Bronchial epithelial cell (primary cell): Measurements from ENCODE around the gene PRSS35. TPM values are rescaled to one million over a fixed set of nuclear protein-coding genes. Genes with fewer than 3 reads are reported as not detected.
"Not testable (repeated sequence)": the region's sequence is repeated elsewhere in the genome, so short reads cannot be mapped to it uniquely, and the experiment has no call there.

Experiments used
- DNase-seq: peaks from one replicate; pipeline ENCODE4 v3.0.0-alpha.2; 2010; ENCODE audit warnings: low read depth
- FAIRE-seq: peaks from 2 replicates; lab custom pipeline; 2011; peaks lifted over from hg19 to GRCh38; lab: Jason Lieb, UNC
- H3K27me3 ChIP-seq: 2 replicates; pipeline ENCODE4 v1.5.1; 2011; ENCODE audit warnings: low read length; ENCODE audit not compliant: control insufficient read depth, insufficient read depth
- H3K36me3 ChIP-seq: 2 replicates; pipeline ENCODE4 v1.5.1; 2011; ENCODE audit warnings: low read length; ENCODE audit not compliant: control insufficient read depth, insufficient read depth
- H3K4me3 ChIP-seq: 2 replicates; pipeline ENCODE4 v1.5.1; 2011; ENCODE audit warnings: mild to moderate bottlenecking, low read depth, low read length, control low read depth
- CTCF ChIP-seq: IDR thresholded peaks from 2 replicates; pipeline ENCODE4 v1.5.1; 2011; ENCODE audit warnings: mild to moderate bottlenecking, moderate library complexity, low read length, control low read depth, inconsistent platforms; ENCODE audit not compliant: insufficient read depth, severe bottlenecking
- total RNA-seq: library from RNA; depleted of rRNA; stranded (reverse); fragments of >200 nt; gene quantifications from 2 replicates; pipeline ENCODE4 v1.2.1, GENCODE V29; 2014

PRSS35 gene
- total RNA-seq, 1 donor from 2014 or later, result not detected

DNA sequence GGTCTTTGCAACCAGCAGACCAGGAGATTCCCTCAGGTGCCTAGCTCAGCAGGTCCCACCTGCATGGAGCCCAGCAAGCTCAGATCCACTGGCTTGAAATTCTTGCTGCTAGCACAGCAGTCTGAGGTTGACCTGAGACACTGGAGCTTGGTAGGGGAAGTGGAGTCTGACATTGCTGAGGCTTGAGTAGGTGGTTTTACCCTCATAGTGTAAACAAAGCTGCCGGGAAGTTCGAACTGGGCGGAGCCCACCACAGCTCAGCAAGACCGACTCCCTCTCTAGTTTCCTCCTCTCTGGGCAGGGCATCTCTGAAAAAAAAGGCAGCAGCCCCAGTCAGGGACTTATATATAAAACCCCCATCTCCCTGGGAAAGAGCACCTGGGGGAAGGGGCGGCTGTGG lies 34.3 kb downstream of the PRSS35 start:
- TF ChIP-seq CTCF, result no peak

GRCh38 chr6:83550482-83550881 lies 38.1 kb downstream of the PRSS35 start:
- H3K36me3 ChIP-seq, DNase-seq, H3K27me3 ChIP-seq, H3K4me3 ChIP-seq, FAIRE-seq: not testable (repeated sequence)

More for the DNA sequence above, 34.3 kb downstream of the PRSS35 start:
- no peak overlapping the region for H3K4me3 ChIP-seq
- no peak for FAIRE-seq
- no peaks in the 10 kb centered on the region for H3K27me3 ChIP-seq
- H3K36me3 ChIP-seq, result no peaks in the 10 kb centered on the region
- DNase-seq, result peak; percentile 48

GRCh38 chr6:83551748-83552147 lies 39.4 kb downstream of the PRSS35 start:
- DNase-seq, FAIRE-seq, H3K27me3 ChIP-seq, H3K4me3 ChIP-seq, H3K36me3 ChIP-seq: not testable (repeated sequence)

DNA sequence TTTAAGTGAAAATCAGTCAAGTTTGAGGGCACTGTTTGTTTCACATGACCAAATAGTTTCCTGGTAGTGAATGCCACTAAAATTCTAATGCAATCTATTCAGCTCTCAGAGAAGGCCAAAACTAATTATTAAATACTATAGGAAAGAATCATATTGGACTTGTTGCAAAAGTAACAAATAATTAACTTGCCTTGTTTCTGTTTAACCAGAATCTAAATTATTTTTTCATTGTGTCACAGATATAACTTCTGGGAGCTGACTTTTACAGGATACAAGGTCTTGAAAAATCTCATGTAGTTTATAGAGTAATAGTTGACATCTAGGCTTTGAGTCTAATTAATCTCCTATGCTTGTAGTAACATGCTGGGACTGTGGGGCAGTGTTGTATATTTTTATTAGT lies 44.5 kb downstream of the PRSS35 start:
- no peak overlapping the region for H3K4me3 ChIP-seq
- DNase-seq (no peak), FAIRE-seq (no peak)
- H3K36me3 ChIP-seq, result no peaks in the 10 kb centered on the region
- H3K27me3 ChIP-seq, result peaks cover 2% of the 10 kb centered on the region
- TF ChIP-seq CTCF, result no peak

DNA sequence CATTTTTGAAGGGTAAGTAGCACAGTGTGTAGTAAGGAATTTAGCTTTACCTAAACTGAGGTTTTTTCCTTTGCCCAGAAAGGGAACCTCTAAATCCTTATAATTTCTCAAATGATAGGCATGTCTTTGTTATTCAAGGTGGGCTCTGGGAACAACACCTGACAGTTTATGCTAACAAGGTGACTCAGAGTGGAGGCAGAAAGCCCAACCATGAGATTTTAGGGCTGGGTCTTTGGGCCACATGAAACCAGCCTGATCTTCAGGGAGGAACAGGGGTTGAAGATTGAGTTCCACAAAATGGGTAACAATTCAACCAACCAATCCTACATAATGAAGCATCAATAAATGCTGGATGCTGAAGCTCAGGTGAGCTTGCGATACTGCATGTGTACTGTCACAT lies 46.6 kb downstream of the PRSS35 start:
- DNase-seq (no peak), FAIRE-seq (no peak)
- Histone ChIP-seq H3K36me3 (no peaks in the 10 kb centered on the region), H3K4me3 (no peak overlapping the region), H3K27me3 (peaks cover 2% of the 10 kb centered on the region)
- TF ChIP-seq CTCF, result no peak

- H3K27me3 ChIP-seq, H3K36me3 ChIP-seq, FAIRE-seq, DNase-seq, H3K4me3 ChIP-seq: not testable (repeated sequence)
Measured at GRCh38 chr6:83571663-83572185, 59.4 kb downstream of the PRSS35 start.

DNA sequence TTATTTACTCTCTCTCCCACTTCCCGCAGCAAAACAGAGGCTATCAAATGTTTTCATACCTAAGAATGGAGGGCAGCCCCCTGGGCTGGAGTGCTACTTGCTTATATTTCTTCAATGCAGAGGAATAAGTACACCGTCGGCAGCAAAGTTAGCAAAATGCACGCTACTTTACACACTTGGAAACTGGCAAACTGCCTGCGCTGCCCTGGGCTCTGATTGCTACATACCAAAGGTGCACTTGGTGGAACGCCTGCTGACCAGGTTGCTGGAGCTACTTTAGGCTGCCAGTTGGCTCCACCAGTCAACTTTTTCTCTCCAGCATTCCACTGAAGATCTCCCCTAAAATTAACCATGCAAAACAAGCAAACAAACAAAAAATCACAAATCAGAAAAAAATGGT lies 62.4 kb downstream of the PRSS35 start:
- Histone ChIP-seq H3K36me3 (no peaks in the 10 kb centered on the region), H3K4me3 (no peak overlapping the region), H3K27me3 (no peaks in the 10 kb centered on the region)
- DNase-seq, result no peak
- FAIRE-seq, result no peak
- TF ChIP-seq CTCF, result no peak

Other genes starting within 250 kb of the PRSS35 start
- 18.2 and 37.6 TPM in 2 replicates for gene ME1, start 81.5 kb upstream of the PRSS35 start, total RNA-seq
- under 0.01 TPM in 1 of 2 replicates, not detected in the other for gene SNAP91, start 196.6 kb downstream of the PRSS35 start, total RNA-seq